GM18508 (cell line): Measurements from ENCODE around the gene DHX57.

Experiments
- ATAC-seq: cut with Tn5 transposase; IDR thresholded peaks from one replicate; pipeline ENCODE4 v1.9.1; 2021; ENCODE audit warnings: moderate number of reproducible peaks; ENCODE audit not compliant: insufficient read depth, unreplicated experiment

The DHX57 gene

GRCh38 chr2:38875576-38876367, at the start of gene DHX57, which contains the start of gene MORN2:
TSS of gene DHX57 (minus strand) at chr2:38875934. CDS start at chr2:38868405, 7,529 bp downstream.
TSS of gene MORN2 (plus strand) at chr2:38875976.
- ATAC-seq = peak; percentile 97

GRCh38 chr2:38922902-38923301, 47.2 kb upstream of the DHX57 start:
- ATAC-seq = no peak

GRCh38 chr2:38922389-38922788, 46.7 kb upstream of the DHX57 start:
- no peak for ATAC-seq

- no peak for ATAC-seq
These were observed 36.9 kb upstream of the DHX57 start for GRCh38 chr2:38912619-38913018.

- no peak for ATAC-seq
These were observed 35.5 kb upstream of the DHX57 start for GRCh38 chr2:38911191-38911590.

GRCh38 chr2:38909872-38910271, 34.1 kb upstream of the DHX57 start:
- no peak for ATAC-seq

- ATAC-seq = peak; percentile 74
These were observed 32.2 kb upstream of the DHX57 start for GRCh38 chr2:38907743-38908562.

- ATAC-seq = no peak
These were observed 31.5 kb upstream of the DHX57 start for GRCh38 chr2:38907242-38907641.

- ATAC-seq = no peak
These were observed 29.5 kb upstream of the DHX57 start for GRCh38 chr2:38905251-38905650.

GRCh38 chr2:38900726-38901125, 25.0 kb upstream of the DHX57 start:
- no peak for ATAC-seq

- no peak for ATAC-seq
These were observed 22.5 kb upstream of the DHX57 start for GRCh38 chr2:38898256-38898655.

GRCh38 chr2:38892819-38893218, 17.1 kb upstream of the DHX57 start:
- ATAC-seq = no peak

GRCh38 chr2:38889575-38889974, 13.8 kb upstream of the DHX57 start, which contains the start of gene ARHGEF33:
TSS of gene ARHGEF33 (plus strand) at chr2:38889875. CDS start at chr2:38919448, 29,573 bp downstream.
- ATAC-seq = no peak

- ATAC-seq = no peak
These were observed 13.3 kb upstream of the DHX57 start for GRCh38 chr2:38889045-38889444.

GRCh38 chr2:38887902-38888554, 12.3 kb upstream of the DHX57 start:
- no peak for ATAC-seq

- no peak for ATAC-seq
These were observed 11.6 kb upstream of the DHX57 start for GRCh38 chr2:38887347-38887746.

GRCh38 chr2:38886063-38886462, 10.3 kb upstream of the DHX57 start:
- ATAC-seq = no peak

GRCh38 chr2:38876407-38876806, 673 bp upstream of the DHX57 start:
- ATAC-seq = no peak

- ATAC-seq = no peak
These were observed 533 bp downstream of the DHX57 start for GRCh38 chr2:38875227-38875575.

GRCh38 chr2:38873763-38874162, 2.0 kb downstream of the DHX57 start:
- no peak for ATAC-seq

GRCh38 chr2:38871432-38871831, 4.3 kb downstream of the DHX57 start:
- ATAC-seq = no peak
